Fibroblast of lung (primary cell): ENCODE measurements around the gene PDGFB. TPM values are rescaled to one million over a fixed set of nuclear protein-coding genes. Genes with fewer than 3 reads are reported as not detected.

Source experiments
- DNase-seq, 2 donors: peaks; one replicate each; pipeline versions ENCODE4 v3.0.0 to v3.0.0-alpha.2; 2010; ENCODE audit warnings: low read depth in 2 of 2
- H2AFZ ChIP-seq: 2 replicates; pipeline ENCODE4 v1.5.1; 2012; ENCODE audit warnings: low read length, control low read depth, inconsistent platforms
- H3K27ac ChIP-seq: 2 replicates; pipeline ENCODE4 v1.5.1; 2011; ENCODE audit warnings: low read length, control low read depth; ENCODE audit not compliant: insufficient read depth
- H3K27me3 ChIP-seq: 2 replicates; pipeline ENCODE4 v1.5.1; 2011; ENCODE audit warnings: mild to moderate bottlenecking, low read length; ENCODE audit not compliant: control insufficient read depth, insufficient read depth
- H3K36me3 ChIP-seq: 2 replicates; pipeline ENCODE4 v1.5.1; 2011; ENCODE audit warnings: low read length; ENCODE audit not compliant: control insufficient read depth, insufficient read depth
- H3K4me1 ChIP-seq: 2 replicates; pipeline ENCODE4 v1.5.1; 2011; ENCODE audit warnings: low read length; ENCODE audit not compliant: control insufficient read depth, insufficient read depth; ENCODE audit errors: extremely low read depth
- H3K4me2 ChIP-seq: 2 replicates; pipeline ENCODE4 v1.5.1; 2011; ENCODE audit warnings: low read length, control low read depth; ENCODE audit not compliant: insufficient read depth; ENCODE audit errors: extremely low read depth
- H3K4me3 ChIP-seq, 4 experiments: fragments of 200-600 bp in 1 of 4; sonication (generic) in 1 of 4; replicated peaks in 1 of 4; 2 replicates each; pipeline ENCODE4 v1.5.1; 2011 to 2016; ENCODE audit warnings: low read length in 4 of 4, low read depth in 3 of 4, mild to moderate bottlenecking in 3 of 4, control low read depth in 2 of 4, inconsistent platforms in 1 of 4, mixed read lengths in 1 of 4; ENCODE audit not compliant: insufficient read depth in 1 of 4; ENCODE audit errors: control extremely low read depth in 1 of 4
- H3K79me2 ChIP-seq: 2 replicates; pipeline ENCODE4 v1.5.1; 2012; ENCODE audit warnings: mild to moderate bottlenecking, low read length, inconsistent platforms; ENCODE audit not compliant: control insufficient read depth, insufficient read depth
- H3K9ac ChIP-seq: 2 replicates; pipeline ENCODE4 v1.5.1; 2011; ENCODE audit warnings: mild to moderate bottlenecking, low read length, control low read depth; ENCODE audit not compliant: insufficient read depth
- H3K9me3 ChIP-seq: 2 replicates; pipeline ENCODE4 v1.5.1; 2012; ENCODE audit warnings: low read depth, low read length; ENCODE audit not compliant: control insufficient read depth, insufficient read depth
- H4K20me1 ChIP-seq: 2 replicates; pipeline ENCODE4 v1.5.1; 2011; ENCODE audit warnings: low read length; ENCODE audit not compliant: control insufficient read depth, insufficient read depth; ENCODE audit errors: extremely low read depth
- EZH2 ChIP-seq: IDR thresholded peaks from 2 replicates; pipeline ENCODE4 v1.5.1; 2012; ENCODE audit warnings: low read length, control low read depth, mild to moderate bottlenecking; ENCODE audit errors: missing control alignments
- polyA plus RNA-seq, 2 donors: library from polyadenylated mRNA; depleted of rRNA in 1 of 2; stranded (reverse) in 1 of 2; unstranded in 1 of 2; fragments of >200 nt; gene quantifications; 2 replicates each; pipeline ENCODE4 v1.2.1, GENCODE V29; 2011 to 2012; ENCODE audit warnings: missing spikeins in 1 of 2
- total RNA-seq: library from RNA; depleted of rRNA; stranded (reverse); fragments of >200 nt; gene quantifications from 2 replicates; pipeline ENCODE4 v1.2.1, GENCODE V29; 2014
- TF ChIP-seq, protein P1 (sequence below), 2 donors: IDR thresholded peaks in 1 of 2; conservative IDR thresholded peaks in 1 of 2; 1 replicate in 1 of 2; 2 replicates in 1 of 2; pipeline ENCODE4 v1.5.1; 2011 to 2012; ENCODE audit warnings: low read length in 2 of 2, control low read depth in 1 of 2, inconsistent platforms in 1 of 2, low read depth in 1 of 2, mild to moderate bottlenecking in 1 of 2

PDGFB gene
- total and polyA plus RNA-seq, 2 donors (not counting 1 experiment from before 2014, with no cell fraction given), result under 0.01 to 0.50 TPM

- Histone ChIP-seq H3K9ac (no peak overlapping the region), H3K9me3 (no peaks in the 10 kb centered on the region), H3K4me3 (no peak overlapping the region), H3K4me2 (no peak overlapping the region), H3K79me2 (no peaks in the 10 kb centered on the region), H3K27ac (no peak overlapping the region), H3K36me3 (no peaks in the 10 kb centered on the region), H2AFZ (no peak overlapping the region), H4K20me1 (no peaks in the 10 kb centered on the region), H3K4me1 (peaks cover 6% of the 10 kb centered on the region), H3K27me3 (peaks cover 29% of the 10 kb centered on the region)
- peak in 1 of 2 donors; percentile 38 for DNase-seq
- TF ChIP-seq, protein P1, sequence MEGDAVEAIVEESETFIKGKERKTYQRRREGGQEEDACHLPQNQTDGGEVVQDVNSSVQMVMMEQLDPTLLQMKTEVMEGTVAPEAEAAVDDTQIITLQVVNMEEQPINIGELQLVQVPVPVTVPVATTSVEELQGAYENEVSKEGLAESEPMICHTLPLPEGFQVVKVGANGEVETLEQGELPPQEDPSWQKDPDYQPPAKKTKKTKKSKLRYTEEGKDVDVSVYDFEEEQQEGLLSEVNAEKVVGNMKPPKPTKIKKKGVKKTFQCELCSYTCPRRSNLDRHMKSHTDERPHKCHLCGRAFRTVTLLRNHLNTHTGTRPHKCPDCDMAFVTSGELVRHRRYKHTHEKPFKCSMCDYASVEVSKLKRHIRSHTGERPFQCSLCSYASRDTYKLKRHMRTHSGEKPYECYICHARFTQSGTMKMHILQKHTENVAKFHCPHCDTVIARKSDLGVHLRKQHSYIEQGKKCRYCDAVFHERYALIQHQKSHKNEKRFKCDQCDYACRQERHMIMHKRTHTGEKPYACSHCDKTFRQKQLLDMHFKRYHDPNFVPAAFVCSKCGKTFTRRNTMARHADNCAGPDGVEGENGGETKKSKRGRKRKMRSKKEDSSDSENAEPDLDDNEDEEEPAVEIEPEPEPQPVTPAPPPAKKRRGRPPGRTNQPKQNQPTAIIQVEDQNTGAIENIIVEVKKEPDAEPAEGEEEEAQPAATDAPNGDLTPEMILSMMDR (conservative IDR thresholded peaks at IDR 0.05 in 1 of 2, IDR thresholded peaks at IDR 0.05 in 1 of 2; ENCODE audit: low read depth in 1 of 2, low read length in 2 of 2), result no peak
- no peak for TF ChIP-seq EZH2
These were observed 3.5 kb upstream of the PDGFB start for GRCh38 chr22:39248254-39248653.

GRCh38 chr22:39247361-39247760, 2.6 kb upstream of the PDGFB start:
- H3K4me2 ChIP-seq, result no peak overlapping the region
- no peaks in the 10 kb centered on the region for H4K20me1 ChIP-seq
- DNase-seq, result no peak
- no peak overlapping the region for H2AFZ ChIP-seq
- no peaks in the 10 kb centered on the region for H3K9me3 ChIP-seq
- peaks cover 3% of the 10 kb centered on the region for H3K4me1 ChIP-seq
- no peaks in the 10 kb centered on the region for H3K79me2 ChIP-seq
- H3K4me3 ChIP-seq, result no peak overlapping the region
- H3K27ac ChIP-seq, result no peak overlapping the region
- TF ChIP-seq EZH2, result no peak
- H3K27me3 ChIP-seq, result peaks cover 37% of the 10 kb centered on the region
- H3K36me3 ChIP-seq, result no peaks in the 10 kb centered on the region
- H3K9ac ChIP-seq, result no peak overlapping the region

GRCh38 chr22:39246690-39247332, 2.0 kb upstream of the PDGFB start:
- Histone ChIP-seq H3K4me1 (peaks cover 3% of the 10 kb centered on the region), H3K4me2 (no peak overlapping the region), H4K20me1 (no peaks in the 10 kb centered on the region), H3K9ac (no peak overlapping the region), H3K27me3 (peaks cover 39% of the 10 kb centered on the region), H2AFZ (no peak overlapping the region), H3K27ac (no peak overlapping the region), H3K36me3 (no peaks in the 10 kb centered on the region), H3K4me3 (no peak overlapping the region), H3K79me2 (no peaks in the 10 kb centered on the region), H3K9me3 (no peaks in the 10 kb centered on the region)
- no peak for DNase-seq
- TF ChIP-seq, protein P1 (conservative IDR thresholded peaks at IDR 0.05 in 1 of 2, IDR thresholded peaks at IDR 0.05 in 1 of 2; ENCODE audit: low read depth in 1 of 2, low read length in 2 of 2), result no peak
- no peak for TF ChIP-seq EZH2
